ENCODE results near the gene SNAPC5.

The SNAPC5 gene

GRCh38 chr15:66452971-66453580, 44.5 kb downstream of the SNAPC5 start:
- DNase-seq = no peak

GRCh38 chr15:66452420-66452819, 45.1 kb downstream of the SNAPC5 start:
- no peak for DNase-seq

All from activated naive CD4-positive, alpha-beta T cell treated with anti-CD3 and anti-CD28 coated beads, Interleukin-2, amount 50 U/mL, for 16 hours (primary cell).